PC-3 (cell line): ENCODE data around the gene IGF2BP2. TPM values are rescaled to one million over a fixed set of nuclear protein-coding genes. Genes with fewer than 3 reads are reported as not detected.
A peak's percentile ranks its signal among the peaks of the same experiment; 100 is the strongest.

Source experiments
- ATAC-seq: fragments of 200-7000 bp; cut with Tn5 transposase; 2 replicates; pipeline ENCODE4 v1.9.1; 2020; ENCODE audit warnings: mild to moderate bottlenecking, moderate library complexity
- BruUV-seq: library from RNA; stranded (reverse); fragments of 400-500 nt; replicated peaks from 2 replicates; lab custom pipeline; 2021; lab: Mats Ljungman, UMichigan
- CTCF ChIA-PET: fragments of 300-600 bp; sonication (Branson Sonifier 250); formaldehyde crosslinking; loops from one replicate; lab custom pipeline; 2022; ENCODE audit warnings: antibody characterized with exemption; lab: Charles Lee
- POLR2A ChIA-PET: fragments of 300-600 bp; sonication (Branson Sonifier 250); formaldehyde crosslinking; loops from one replicate; lab custom pipeline; 2022; ENCODE audit warnings: antibody characterized with exemption; ENCODE audit not compliant: unreplicated experiment; lab: Charles Lee
- DNase-seq: peaks from one replicate; pipeline ENCODE4 v3.0.0-alpha.2; 2015
- H2AFZ ChIP-seq: fragments of 300-600 bp; sonication (generic); 2 replicates; pipeline ENCODE4 v1.6.0; 2016; ENCODE audit warnings: antibody characterized with exemption, low read length
- H3F3A ChIP-seq: fragments of 300-600 bp; sonication (generic); one replicate; pipeline ENCODE4 v1.6.0; 2017; ENCODE audit warnings: antibody characterized with exemption, low read length, control low read depth, mild to moderate bottlenecking; ENCODE audit not compliant: unreplicated experiment
- H3K27ac ChIP-seq: fragments of 300-600 bp; sonication (generic); 2 replicates; pipeline ENCODE4 v1.5.1; 2016; ENCODE audit warnings: mild to moderate bottlenecking, low read length
- H3K27me3 ChIP-seq: fragments of 300-600 bp; sonication (generic); 2 replicates; pipeline ENCODE4 v1.6.1; 2016; ENCODE audit warnings: low read length, mixed read lengths
- H3K36me3 ChIP-seq: fragments of 300-600 bp; sonication (generic); 2 replicates; pipeline ENCODE4 v1.6.1; 2016; ENCODE audit warnings: low read depth, mixed run types, low read length, mixed read lengths
- H3K4me1 ChIP-seq: fragments of 300-600 bp; sonication (generic); 2 replicates; pipeline ENCODE4 v1.5.1; 2016; ENCODE audit warnings: low read length; ENCODE audit not compliant: insufficient read depth
- H3K4me2 ChIP-seq: fragments of 300-600 bp; sonication (generic); 2 replicates; pipeline ENCODE4 v1.6.0; 2016; ENCODE audit warnings: low read length
- H3K4me3 ChIP-seq: fragments of 300-600 bp; sonication (generic); 2 replicates; pipeline ENCODE4 v1.5.1; 2016; ENCODE audit warnings: mild to moderate bottlenecking, low read length, mixed read lengths
- H3K79me2 ChIP-seq: fragments of 300-600 bp; sonication (generic); 2 replicates; pipeline ENCODE4 v1.6.1; 2017; ENCODE audit warnings: low read length, mixed read lengths
- H3K9ac ChIP-seq: fragments of 300-600 bp; sonication (generic); 2 replicates; pipeline ENCODE4 v1.6.0; 2016; ENCODE audit warnings: mild to moderate bottlenecking, low read length
- H3K9me2 ChIP-seq: fragments of 300-600 bp; sonication (generic); replicated peaks from 2 replicates; pipeline ENCODE4 v1.6.1; 2016; ENCODE audit warnings: mixed run types, low read length, mixed read lengths
- H3K9me3 ChIP-seq: fragments of 300-600 bp; sonication (generic); 2 replicates; pipeline ENCODE4 v1.6.1; 2016; ENCODE audit warnings: low read length, mixed read lengths
- H4K20me1 ChIP-seq: fragments of 300-600 bp; sonication (generic); 2 replicates; pipeline ENCODE4 v1.6.1; 2016; ENCODE audit warnings: low read length, mixed read lengths
- CTCF ChIP-seq: fragments of 300-600 bp; sonication (generic); conservative IDR thresholded peaks from 2 replicates; pipeline ENCODE4 v1.5.1; 2017; ENCODE audit warnings: antibody characterized with exemption, low read depth, mild to moderate bottlenecking, low read length
- EZH2 ChIP-seq: fragments of 300-600 bp; sonication (generic); IDR thresholded peaks from one replicate; pipeline ENCODE4 v1.6.1; 2017; ENCODE audit warnings: antibody characterized with exemption, mild to moderate bottlenecking, low read length; ENCODE audit not compliant: unreplicated experiment
- EZH2phosphoT487 ChIP-seq: fragments of 300-600 bp; sonication (generic); IDR thresholded peaks from 2 replicates; pipeline ENCODE4 v1.6.1; 2018; ENCODE audit warnings: mild to moderate bottlenecking, antibody characterized with exemption, low read length, borderline replicate concordance
- intact Hi-C: fragments of 100-400 bp; cut with micrococcal nuclease; formaldehyde crosslinking; loops from 2 replicates; pipeline ENCODE4 v1.9.0; 2023
- total RNA-seq: library from RNA; depleted of rRNA; stranded (reverse); fragments of >200 nt; gene quantifications from 2 replicates; pipeline ENCODE4 v1.2.3, GENCODE V29; 2014

Gene IGF2BP2
- total RNA-seq, 1 experiment from 2014 or later: 81.2 TPM

- Histone ChIP-seq H4K20me1 (no peaks in the 10 kb centered on the region), H3K27me3 (no peaks in the 10 kb centered on the region), H2AFZ (no peak overlapping the region), H3K9me2 (no peaks in the 10 kb centered on the region), H3K79me2 (peaks cover 11% of the 10 kb centered on the region), H3K4me3 (no peak overlapping the region), H3K27ac (peak overlapping the region; percentile 66), H3K4me2 (no peak overlapping the region), H3K4me1 (peaks cover 26% of the 10 kb centered on the region), H3K36me3 (peaks cover 16% of the 10 kb centered on the region), H3K9me3 (no peaks in the 10 kb centered on the region), H3K9ac (peak overlapping the region; percentile 26), H3F3A (no peaks in the 10 kb centered on the region)
- ChIA-PET POLR2A (interaction anchor here (0.6 to 0.7 kb wide), 2 partner anchors 35 to 80 kb away, joined by 4 read pairs; no protein-coding TSS in a partner anchor), CTCF (no interaction called here)
- ATAC-seq (peak; percentile 25), DNase-seq (peak; percentile 30)
- TF ChIP-seq CTCF (no peak), EZH2 (no peak), EZH2phosphoT487 (no peak)
- TSS peak; percentile 10 for BruUV-seq
- intact Hi-C loops: no loop called here
Measured at GRCh38 chr3:185693985-185694653, 130.7 kb downstream of the IGF2BP2 start.

GRCh38 chr3:185691622-185692021 lies 133.2 kb downstream of the IGF2BP2 start:
- no peak overlapping the region for H3K4me2 ChIP-seq
- H3K9me3 ChIP-seq: no peaks in the 10 kb centered on the region
- ATAC-seq: no peak
- no peak overlapping the region for H2AFZ ChIP-seq
- no peaks in the 10 kb centered on the region for H3K27me3 ChIP-seq
- POLR2A ChIA-PET: no interaction called here
- BruUV-seq: no TSS peak
- H4K20me1 ChIP-seq: no peaks in the 10 kb centered on the region
- H3K4me1 ChIP-seq: peaks cover 47% of the 10 kb centered on the region
- CTCF ChIA-PET: no interaction called here
- H3K9me2 ChIP-seq: no peaks in the 10 kb centered on the region
- H3F3A ChIP-seq: peaks cover 4% of the 10 kb centered on the region
- intact Hi-C loops: no loop called here
- TF ChIP-seq EZH2: no peak
- no peak for TF ChIP-seq CTCF
- no peak for TF ChIP-seq EZH2phosphoT487
- no peak overlapping the region for H3K9ac ChIP-seq
- DNase-seq: no peak
- peaks cover 21% of the 10 kb centered on the region for H3K36me3 ChIP-seq
- H3K27ac ChIP-seq: no peak overlapping the region
- peaks cover 7% of the 10 kb centered on the region for H3K79me2 ChIP-seq
- no peak overlapping the region for H3K4me3 ChIP-seq
